ENCODE measurements around the gene ARHGAP30.
"Not testable (repeated sequence)": the region's sequence is repeated elsewhere in the genome, so short reads cannot be mapped to it uniquely, and the experiment has no call there.

The ARHGAP30 gene, protein sequence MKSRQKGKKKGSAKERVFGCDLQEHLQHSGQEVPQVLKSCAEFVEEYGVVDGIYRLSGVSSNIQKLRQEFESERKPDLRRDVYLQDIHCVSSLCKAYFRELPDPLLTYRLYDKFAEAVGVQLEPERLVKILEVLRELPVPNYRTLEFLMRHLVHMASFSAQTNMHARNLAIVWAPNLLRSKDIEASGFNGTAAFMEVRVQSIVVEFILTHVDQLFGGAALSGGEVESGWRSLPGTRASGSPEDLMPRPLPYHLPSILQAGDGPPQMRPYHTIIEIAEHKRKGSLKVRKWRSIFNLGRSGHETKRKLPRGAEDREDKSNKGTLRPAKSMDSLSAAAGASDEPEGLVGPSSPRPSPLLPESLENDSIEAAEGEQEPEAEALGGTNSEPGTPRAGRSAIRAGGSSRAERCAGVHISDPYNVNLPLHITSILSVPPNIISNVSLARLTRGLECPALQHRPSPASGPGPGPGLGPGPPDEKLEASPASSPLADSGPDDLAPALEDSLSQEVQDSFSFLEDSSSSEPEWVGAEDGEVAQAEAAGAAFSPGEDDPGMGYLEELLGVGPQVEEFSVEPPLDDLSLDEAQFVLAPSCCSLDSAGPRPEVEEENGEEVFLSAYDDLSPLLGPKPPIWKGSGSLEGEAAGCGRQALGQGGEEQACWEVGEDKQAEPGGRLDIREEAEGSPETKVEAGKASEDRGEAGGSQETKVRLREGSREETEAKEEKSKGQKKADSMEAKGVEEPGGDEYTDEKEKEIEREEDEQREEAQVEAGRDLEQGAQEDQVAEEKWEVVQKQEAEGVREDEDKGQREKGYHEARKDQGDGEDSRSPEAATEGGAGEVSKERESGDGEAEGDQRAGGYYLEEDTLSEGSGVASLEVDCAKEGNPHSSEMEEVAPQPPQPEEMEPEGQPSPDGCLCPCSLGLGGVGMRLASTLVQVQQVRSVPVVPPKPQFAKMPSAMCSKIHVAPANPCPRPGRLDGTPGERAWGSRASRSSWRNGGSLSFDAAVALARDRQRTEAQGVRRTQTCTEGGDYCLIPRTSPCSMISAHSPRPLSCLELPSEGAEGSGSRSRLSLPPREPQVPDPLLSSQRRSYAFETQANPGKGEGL

DNA sequence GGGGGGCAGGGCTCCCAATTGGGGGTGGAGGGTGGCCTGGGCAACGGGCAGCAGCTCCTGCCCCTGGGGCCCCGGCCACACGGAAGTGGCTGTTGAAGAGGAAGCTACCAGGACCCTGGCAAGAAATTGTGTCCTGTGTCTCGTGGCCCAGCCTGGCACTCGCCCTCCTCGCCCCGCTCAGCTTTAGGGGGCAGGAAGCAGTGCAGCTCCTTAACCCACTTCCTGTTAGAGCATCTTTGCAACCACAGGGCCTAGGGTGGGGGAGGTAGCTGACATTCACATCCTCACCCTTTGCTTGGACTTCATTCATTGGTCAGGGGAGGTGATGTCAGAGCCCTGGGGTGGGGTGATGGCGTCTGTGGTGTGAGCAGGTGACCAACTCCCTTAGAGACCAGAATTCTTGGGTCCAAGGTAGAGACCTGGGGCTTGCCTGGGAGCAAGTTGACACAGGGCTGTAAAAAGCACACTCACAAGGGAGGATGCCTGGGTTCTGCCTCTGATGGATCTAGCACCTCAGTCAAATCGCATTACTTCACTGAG is at the start of gene ARHGAP30:
TSS of gene ARHGAP30 (minus strand) at position 161 of the 540 bp plus-strand sequence. CDS start 267 bp downstream, outside the sequence.
- in situ Hi-C loops (cut with MboI; ENCODE audit: low sequenced_read_pairs) = no loop called here

DNA sequence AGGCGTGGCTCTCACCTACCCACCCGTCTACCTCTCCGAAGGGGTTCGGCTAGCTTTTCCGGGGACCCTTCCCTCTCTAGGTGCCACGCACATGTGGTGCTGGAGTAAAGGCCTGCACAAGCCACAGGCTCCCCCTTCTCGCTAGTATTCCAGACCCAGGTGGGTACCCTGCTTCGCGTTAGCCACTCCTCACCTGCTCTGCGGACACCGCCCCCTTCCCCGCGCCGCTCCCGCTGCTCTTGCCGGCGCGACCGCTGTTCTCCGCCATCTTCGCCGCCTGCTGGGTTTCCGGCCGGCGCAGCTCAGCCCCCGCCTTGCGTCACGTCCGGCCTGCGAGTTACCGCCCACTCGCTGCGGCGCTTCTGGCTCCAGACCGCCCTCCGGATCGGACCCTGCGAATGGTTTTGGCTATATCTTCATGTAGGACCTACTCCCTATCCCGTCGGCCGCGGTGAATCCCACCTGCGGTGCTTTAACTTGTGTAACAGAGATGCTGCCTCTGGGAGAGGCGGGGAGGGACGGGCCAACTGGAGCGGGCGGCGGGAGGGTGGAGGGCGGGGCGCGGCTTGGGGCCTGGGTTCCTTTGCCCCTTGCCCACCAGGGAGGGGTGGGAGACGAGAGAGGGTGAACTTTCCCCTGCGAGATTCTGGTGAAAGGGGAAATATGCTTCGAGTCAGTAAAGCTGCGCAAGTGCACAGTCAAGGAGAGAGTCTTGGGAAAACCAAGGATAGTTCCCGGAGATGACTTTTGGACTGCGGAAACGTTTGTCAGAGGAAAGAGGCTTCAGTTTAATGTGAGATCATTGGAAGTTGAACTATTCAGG is 48.3 kb upstream of the ARHGAP30 start, which contains the start of the genes NIT1 and PFDN2:
TSS of gene NIT1 (plus strand) at position 347 of the 823 bp plus-strand sequence. CDS start at position 419, 72 bp downstream.
TSS of gene PFDN2 (minus strand) at position 279 of the 823 bp plus-strand sequence. CDS start at position 268, 11 bp downstream.
- in situ Hi-C loops (cut with MboI; ENCODE audit: low sequenced_read_pairs) = no loop called here

DNA sequence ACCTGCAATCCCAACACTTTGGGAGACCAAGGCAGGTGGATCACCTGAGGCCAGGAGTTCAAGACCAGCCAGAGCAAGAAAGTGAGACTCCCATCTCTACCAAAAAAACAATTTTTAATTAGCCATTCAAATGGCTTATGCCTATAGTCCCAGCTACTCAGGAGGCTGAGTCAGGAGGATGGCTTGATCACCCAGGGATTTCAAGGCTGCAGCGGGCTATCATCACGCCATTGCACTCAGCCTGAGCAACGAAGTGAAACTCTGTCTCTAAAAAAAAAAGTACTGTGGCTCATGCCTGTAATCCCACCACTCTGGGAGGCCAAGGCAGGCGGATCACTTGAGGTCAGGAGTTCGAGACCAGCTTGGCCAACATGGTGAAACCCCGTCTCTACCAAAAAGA is 46.3 kb upstream of the ARHGAP30 start:
- in situ Hi-C loops (cut with MboI; ENCODE audit: low sequenced_read_pairs) = not testable (repeated sequence)

DNA sequence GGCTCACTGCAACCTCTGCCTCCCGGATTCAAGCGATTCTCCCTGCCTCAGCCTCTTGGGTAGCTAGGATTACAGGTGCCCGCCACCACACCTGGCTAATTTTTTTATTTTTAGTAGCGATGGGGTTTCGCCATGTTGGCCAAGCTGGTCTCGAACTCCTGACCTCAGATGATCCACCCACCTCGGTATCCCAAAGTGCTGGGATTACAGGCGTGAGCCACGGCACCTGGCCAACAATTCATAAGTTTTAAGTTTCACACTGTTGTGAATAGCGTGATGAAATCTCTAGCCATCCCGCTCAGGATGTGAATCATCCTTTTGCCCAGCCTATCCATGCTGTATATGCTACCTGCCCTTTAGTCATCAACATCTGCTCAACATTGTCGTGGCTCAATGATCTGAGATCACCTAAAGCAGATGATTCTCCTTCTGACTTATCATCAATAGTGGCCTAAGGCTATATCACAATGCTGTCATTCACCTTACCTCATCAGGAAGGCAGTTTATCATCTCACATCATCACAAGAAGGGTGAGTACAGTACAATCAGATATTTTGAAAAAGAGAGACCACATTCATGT is 45.5 kb upstream of the ARHGAP30 start:
- in situ Hi-C loops (cut with MboI; ENCODE audit: low sequenced_read_pairs) = no loop called here

DNA sequence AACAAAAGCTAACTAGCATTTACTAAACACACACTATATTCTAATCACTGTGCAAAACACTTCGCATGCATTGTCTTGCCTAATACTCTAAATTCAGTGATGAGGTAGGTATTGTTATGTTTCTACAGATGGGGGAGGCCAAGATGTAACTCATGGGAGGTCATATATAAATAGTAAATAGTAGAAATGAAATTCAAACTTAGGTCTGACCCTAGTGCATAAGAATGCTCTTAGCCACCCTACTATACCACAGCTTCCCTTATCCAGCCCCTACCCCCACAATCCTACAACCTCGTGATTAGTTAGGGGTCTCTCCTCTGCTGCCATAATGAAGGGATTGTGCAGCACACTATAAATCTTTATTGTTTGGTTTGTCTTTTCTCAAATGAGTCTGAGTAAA is 44.9 kb upstream of the ARHGAP30 start:
- in situ Hi-C loops (cut with MboI; ENCODE audit: low sequenced_read_pairs) = no loop called here

DNA sequence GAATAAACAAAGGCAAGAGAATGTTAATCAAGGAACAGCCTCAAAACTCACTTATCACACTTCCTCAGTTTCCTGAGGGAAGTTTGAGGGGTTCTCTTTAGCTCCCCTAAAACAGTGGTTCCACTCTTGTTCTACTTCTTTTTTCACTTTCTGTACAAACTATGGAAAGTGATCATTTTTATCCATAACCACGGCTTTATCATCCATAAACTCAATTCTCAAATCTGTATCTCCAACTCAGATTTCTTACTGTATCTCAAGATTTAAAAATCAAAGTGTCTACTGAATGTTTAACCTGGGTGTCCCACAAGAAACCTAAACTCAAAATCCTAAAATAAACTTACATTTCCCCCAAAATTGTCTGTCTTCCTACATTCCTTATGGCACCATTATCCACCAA is 44.2 kb upstream of the ARHGAP30 start:
- in situ Hi-C loops (cut with MboI; ENCODE audit: low sequenced_read_pairs) = no loop called here

DNA sequence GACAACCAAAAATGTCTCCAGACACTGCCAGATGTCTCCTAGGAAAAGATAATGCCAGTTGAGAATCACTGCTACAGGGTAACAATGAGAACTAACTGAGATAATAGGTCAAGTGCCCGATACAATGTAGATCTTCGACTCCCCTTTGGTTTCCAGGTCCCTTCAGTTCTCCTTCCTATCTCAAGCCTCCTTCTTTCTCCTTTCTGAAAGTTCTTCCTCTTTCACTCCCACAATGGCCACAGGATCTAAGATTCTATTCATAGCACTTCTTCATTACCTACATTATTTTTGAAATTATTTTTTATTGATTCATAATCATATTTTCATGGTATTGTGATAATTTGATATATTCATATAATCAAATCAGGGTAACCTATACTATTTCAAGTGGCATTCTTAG is 41.8 kb upstream of the ARHGAP30 start:
- in situ Hi-C loops (cut with MboI; ENCODE audit: low sequenced_read_pairs) = no loop called here

DNA sequence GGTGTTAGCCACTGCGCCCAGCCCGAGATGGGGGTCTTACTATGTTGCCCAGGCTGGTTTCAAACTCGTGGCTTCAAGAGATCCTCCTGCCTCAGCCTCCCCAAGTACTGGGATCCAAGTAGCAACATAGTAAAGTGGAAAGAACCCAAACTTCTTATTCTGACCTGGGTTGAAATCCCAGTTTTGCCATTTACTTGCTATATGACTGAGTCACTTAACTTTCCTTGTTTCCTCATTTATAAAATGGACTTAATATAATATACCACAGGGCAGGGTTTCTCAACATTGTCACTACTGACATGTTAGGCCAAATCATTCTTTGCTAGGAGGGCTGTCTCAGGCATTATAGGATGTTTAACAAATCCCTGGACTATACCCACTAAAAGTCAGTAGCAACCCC is 41.4 kb upstream of the ARHGAP30 start:
- in situ Hi-C loops (cut with MboI; ENCODE audit: low sequenced_read_pairs) = no loop called here

DNA sequence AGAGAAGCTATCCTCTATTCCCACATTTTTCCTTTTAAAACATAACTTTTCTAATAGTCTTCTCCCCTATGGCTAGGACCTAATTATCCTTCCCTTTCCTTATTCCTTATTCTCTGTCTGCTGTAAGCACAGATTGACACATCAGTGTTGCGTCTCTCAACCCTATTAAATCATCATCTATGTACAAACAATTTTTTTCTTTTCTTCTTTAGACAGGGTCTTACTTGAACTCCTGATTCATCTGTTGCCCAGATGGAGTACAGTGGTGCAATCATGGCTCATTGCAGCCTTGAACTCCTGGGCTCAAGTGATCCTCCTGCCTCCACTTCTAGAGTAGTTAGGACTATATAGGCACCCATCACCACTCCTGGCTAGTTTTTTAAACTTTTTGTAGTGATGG is 36.7 kb upstream of the ARHGAP30 start:
- in situ Hi-C loops (cut with MboI; ENCODE audit: low sequenced_read_pairs) = no loop called here

DNA sequence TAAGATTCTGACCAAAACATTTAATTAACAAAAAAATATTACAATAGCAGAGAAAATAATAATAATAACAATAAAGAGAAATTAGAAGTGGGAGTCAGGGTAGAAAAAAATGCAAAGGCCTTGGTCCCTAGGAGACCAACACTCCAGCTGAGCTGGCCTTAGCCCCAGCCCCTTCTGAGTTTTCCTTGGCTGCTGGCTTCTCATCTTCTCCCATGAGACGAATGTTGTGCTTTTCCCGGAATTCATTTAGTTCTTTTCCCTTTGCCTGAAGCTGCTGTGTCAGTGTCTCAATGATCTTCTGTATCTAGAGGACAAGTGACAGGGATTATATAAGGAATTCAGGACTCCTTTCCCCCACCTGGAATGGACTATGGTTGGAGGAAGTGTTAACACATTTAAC is 30.9 kb upstream of the ARHGAP30 start:
- in situ Hi-C loops (cut with MboI; ENCODE audit: low sequenced_read_pairs) = no loop called here

DNA sequence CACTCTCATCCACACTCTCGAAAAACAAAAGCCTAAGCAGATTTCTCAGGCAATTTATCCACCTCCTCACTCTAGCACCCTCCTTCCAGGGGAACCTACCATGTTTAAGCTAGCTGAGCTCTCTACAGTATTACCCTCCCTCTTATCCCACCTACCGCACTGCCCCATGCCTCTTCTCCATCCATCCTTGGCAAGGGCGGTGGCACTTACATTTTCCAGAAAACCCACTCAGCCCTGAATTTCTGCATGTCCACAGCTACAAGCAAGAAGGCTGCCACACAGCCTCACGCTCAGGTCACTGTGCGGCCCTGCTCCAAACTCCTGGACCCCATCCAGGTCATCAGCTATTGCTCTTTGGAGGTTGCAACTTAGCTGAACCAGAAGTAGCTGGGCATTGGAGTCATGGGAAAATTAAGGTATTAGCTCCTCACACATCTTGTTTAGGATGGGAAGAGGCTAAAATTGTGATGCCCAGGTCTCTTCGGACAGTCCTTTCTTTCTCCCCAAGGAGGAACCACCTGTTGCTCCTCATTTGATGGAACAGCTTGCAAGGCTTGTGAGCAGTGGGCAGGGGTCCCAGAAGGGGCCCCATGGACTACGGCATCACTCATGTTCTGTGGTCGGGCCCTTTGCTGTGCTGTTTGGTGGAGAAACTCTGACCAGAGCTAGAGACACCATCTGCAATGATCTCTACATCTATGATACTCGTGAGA is 29.6 kb upstream of the ARHGAP30 start:
- in situ Hi-C loops (cut with MboI; ENCODE audit: low sequenced_read_pairs) = no loop called here

DNA sequence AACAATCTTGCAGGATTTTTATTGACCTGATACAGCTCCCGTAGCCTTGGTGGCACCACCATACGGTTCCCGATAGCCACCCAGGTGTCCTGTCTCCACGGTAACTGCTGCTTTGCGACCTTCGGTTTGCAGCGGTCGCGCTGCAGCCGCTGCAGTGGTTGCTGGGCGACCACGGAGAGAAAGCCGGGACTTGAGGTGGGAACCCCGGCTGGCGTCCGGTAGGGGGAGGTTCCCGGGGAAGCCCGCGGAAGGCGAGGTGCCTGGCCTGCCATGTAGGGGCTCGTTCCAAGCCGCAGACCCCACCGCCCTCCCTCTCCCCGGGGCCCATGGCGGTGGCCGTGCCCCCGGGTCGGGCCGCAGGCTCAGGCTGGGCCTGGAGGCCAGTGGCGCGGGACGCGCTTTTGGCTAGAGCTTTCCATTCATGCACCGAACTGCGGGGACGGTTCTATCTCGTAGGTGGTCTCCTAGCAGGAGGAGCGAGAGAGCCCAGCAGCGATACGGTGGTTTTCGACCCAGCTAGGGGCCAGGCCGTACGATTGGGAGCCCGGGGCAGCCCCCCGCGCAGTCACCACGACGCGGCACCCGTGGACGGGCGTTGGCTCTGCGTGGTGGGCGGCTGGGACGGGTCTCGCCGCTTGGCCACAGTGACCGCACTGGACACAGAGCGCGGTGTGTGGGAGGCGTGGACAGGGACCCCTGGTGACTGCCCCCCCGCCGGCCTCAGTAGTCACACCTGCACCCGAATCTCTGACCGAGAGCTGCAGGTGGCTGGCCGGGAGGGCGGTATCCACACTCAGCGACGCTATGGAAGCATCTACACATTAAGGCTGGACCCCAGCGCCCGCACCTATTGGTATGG is 28.7 kb upstream of the ARHGAP30 start, which contains the start of gene KLHDC9:
TSS of gene KLHDC9 (plus strand) at position 152 of the 859 bp plus-strand sequence. CDS start at position 327, 175 bp downstream.
- in situ Hi-C loops (cut with MboI; ENCODE audit: low sequenced_read_pairs) = no loop called here

DNA sequence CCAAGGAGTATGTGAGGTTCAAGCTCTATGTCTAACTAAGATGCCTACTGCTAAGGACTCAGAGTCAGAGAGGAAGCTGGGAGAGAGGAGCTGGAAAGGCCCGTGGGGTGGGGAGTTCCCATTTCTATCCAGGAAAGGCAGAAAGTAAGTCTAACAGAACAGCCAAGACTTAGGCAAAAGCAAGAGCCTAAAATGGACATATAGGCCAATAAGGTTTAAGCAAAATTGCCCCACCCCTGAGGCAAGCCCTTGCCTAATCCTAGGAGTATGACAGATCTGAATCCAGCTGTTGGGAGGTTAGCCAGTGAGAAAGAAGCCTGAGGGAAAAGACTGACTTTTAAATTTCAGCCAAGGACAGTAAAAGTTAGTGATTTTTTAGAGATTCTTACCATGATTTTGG is 26.8 kb upstream of the ARHGAP30 start:
- in situ Hi-C loops (cut with MboI; ENCODE audit: low sequenced_read_pairs) = no loop called here

DNA sequence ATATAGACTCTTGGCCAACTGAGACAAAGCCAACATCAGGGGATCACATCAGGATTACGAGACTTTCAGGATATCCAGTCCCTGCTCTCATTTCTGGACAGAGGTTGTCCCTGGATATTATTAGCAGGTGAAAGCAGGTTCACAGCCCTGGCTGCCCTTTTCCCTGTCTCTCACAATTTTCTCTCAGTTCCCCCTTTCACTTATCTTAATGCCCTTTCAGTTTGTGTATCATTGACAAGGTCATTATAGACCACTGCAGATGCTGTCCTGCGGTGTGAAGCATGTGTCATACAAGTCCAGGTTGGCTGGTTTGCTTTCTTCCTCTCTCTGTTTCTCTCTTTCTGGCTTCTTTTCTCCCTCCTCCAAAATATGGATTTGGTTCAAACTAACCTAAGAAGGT is 26.3 kb upstream of the ARHGAP30 start:
- in situ Hi-C loops (cut with MboI; ENCODE audit: low sequenced_read_pairs) = no loop called here

DNA sequence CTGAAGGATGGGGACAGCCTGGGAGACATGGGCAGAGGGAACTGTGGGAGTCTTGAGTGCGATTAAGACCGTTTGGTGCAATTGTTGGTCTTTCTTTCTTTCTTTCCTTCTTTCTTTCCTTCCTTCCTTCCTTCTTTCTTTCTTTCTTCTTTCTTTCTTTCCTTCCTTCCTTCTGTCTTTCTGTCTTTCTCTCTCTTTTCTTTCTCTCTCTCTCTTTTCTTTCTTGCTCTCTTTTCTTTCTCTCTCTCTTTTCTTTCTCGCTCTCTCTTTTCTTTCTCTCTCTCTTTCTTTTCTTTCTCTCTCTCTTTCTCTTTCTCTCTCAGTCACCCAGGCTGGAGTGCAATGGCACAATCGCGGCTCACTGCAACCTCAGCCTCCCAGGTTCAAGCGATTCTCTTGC is 25.5 kb upstream of the ARHGAP30 start:
- in situ Hi-C loops (cut with MboI; ENCODE audit: low sequenced_read_pairs) = no loop called here

DNA sequence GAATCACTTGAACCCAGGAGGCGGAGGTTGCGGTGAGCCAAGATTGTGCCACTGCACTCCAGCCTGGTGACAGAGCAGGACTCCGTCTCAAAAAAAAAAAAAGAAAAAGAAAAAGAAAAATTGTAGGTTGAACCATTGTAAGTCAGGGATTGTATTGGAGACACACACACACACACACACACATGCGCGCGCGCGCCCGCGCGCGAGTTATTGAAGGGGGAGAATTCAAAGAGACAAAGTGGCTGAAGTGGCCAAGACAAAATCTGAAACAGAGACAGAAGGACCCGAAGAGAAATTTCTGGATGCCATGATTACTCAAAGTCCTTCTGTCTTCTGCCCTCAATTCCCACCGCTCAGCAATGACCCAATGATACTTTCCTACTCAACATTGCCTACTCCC is 24.8 kb upstream of the ARHGAP30 start:
- in situ Hi-C loops (cut with MboI; ENCODE audit: low sequenced_read_pairs) = no loop called here

DNA sequence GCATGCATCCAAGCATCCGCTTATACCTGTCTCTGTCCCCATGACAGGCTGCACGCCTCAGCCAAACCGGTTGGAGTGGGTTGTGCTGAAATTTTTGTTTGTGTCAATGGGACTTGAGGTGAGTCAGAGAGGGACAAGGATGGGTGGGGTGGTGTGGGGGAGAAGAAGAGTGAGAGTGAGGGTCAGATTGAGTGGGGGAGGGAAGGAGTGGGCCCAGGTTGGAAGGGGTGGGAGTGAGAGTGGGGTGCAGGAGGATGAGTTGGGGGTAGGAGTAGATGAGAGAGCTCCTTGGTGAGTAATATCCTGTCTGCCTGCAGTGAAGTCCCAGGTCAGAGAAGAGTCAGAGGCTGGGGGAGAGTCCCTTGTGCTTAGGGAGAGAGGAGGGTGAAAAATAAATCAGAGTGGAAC is 22.9 kb upstream of the ARHGAP30 start:
- in situ Hi-C loops (cut with MboI; ENCODE audit: low sequenced_read_pairs) = no loop called here

Measured in HL-60/S4 treated with phorbol 12-myristate 13-acetate at 8.2 ng/mL for 4 days and 3 days (cell line).